Mammary epithelial cell (primary cell): Measurements from ENCODE around the gene CAP1.

Experiments used
- CTCF ChIP-seq, 2 donors: IDR thresholded peaks in 1 of 2; conservative IDR thresholded peaks in 1 of 2; 2 replicates each; pipeline ENCODE4 v1.5.1; 2011 to 2012; ENCODE audit warnings: inconsistent platforms in 2 of 2, low read length in 2 of 2, mild to moderate bottlenecking in 2 of 2, control low read depth in 1 of 2, low read depth in 1 of 2; ENCODE audit not compliant: insufficient read depth in 1 of 2; ENCODE audit errors: extremely low read depth in 1 of 2
- EZH2 ChIP-seq: IDR thresholded peaks from 2 replicates; pipeline ENCODE4 v1.6.1; 2012; ENCODE audit warnings: low read length, inconsistent platforms, borderline replicate concordance

GRCh38 chr1:40047276-40047675 is 6.7 kb downstream of the CAP1 start:
- TF ChIP-seq CTCF (conservative IDR thresholded peaks at IDR 0.05 in 1 of 2, IDR thresholded peaks at IDR 0.05 in 1 of 2; ENCODE audit: extremely low read depth in 1 of 2, insufficient read depth in 1 of 2, low read depth in 1 of 2, low read length in 2 of 2): no peak
- TF ChIP-seq EZH2: no peak
